Raji (cell line): ENCODE results near the gene TCTN1.

Experiments
- POLR2A ChIP-seq: IDR thresholded peaks from 2 replicates; pipeline ENCODE4 v1.6.1; 2011; ENCODE audit warnings: low read depth, low read length, control low read depth; ENCODE audit not compliant: insufficient read depth

The TCTN1 gene

DNA sequence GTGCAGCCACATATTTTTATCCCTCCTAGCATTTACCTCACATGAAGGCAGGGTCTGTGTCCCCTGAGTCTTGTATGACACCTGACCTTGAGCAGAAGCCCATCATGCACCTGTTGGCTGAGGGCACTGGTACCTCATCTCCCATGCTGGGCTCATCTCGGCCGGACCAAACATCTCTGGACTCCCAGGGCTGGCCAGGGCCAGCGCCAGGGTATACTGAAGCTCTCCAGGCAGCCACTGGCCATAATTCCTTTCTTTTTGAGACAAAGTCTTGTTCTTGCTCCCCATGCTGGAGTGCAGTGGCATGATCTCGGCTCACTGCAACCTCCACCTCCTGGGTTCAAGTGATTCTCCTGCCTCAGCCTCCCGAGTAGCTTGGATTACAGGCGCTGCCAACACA lies 53.0 kb downstream of the TCTN1 start:
- no peak for TF ChIP-seq POLR2A

DNA sequence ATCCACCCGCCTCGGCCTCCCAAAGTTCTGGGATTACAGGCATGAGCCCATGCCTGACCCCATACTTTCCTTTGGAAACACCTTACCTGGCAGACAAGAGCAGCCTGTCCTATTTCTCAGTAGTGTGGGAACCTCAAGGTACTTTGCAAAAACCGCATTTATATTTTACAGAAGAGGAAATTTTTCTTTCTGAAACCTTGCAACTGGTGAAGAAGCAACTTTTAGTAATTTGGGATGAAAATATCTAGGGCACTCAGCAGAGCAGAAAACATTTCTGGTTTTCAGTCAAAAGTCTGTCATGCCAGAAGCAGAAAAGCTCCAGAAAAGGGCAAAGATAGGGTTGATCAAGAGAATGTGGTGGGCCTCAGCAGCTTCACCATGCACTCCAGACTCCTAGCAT lies 53.7 kb downstream of the TCTN1 start:
- no peak for TF ChIP-seq POLR2A

DNA sequence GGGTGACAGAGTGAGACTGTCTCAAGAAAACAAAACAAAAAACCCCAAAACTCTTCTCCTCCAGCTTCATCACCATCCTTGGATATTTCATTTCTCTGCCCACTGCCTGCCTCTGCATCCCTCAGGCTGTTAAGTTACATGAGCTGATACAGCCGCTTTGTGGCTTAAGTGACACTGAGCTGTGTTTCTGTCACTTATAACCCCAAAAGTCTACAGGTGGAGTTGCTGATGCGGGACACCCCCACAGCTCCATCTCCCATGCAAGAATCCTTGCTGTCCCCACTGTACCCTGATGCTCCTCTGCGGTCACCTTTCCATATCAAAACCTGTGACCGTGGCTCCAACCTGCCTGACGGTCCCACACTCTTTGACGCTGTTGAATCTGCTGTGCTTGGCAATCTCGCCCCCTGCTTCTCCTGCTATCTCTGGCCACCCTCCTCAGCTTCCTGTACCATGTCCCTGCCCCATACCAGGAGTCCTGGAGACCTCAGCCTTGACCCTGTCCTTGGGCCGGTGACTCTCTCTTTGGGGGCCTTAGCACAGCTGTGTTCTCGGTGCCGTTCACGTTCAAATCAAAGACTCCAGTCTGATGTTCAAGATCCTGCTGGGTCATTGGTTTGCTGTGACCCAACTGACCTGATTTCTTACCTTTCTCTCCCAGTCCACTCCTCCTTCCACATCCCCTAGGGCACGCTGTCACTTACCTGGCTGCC lies 54.7 kb downstream of the TCTN1 start:
- no peak for TF ChIP-seq POLR2A

DNA sequence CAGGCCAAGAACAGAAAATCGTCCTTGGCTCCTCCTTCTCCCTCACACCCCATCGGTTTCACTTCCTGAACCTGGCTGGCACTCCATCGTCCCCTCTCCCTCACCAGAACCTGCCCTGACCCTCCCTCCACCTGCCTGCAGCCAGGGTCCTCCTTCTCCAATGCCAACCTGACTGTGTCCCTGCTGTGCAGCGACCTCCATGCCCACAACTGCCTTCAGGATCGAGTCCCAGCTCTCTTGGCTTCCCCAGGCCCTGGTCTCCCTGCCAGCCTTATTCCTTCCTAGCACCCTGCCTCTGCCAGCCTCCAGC lies 55.2 kb downstream of the TCTN1 start:
- 0 out of 2 replicates have a peak, but pooled peaks have one; percentile 28 for TF ChIP-seq POLR2A

DNA sequence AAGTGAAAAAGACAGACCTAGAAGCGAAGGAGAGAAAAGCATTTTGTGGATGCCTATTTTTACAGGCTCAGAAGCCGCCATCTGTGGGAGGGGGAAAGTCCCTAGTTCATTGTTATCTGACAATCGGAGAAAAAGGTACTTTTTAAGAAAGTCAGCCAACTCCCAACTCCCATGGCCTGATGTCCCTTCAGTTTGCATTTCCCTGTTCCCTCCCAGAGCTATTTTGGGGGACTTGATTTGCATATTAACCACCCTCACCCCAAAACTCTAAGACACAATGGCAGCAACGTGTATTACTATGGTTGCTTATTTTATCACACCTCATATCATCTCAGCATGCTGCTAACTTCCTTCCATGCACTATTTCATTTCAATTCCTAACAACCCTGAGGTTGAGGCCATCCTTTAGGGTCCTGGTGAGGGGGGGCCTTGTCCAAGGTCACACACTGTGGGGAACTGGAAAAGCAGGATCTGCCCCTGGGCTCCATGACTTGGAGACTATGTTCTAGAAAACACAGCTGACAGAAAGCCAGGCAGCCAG lies 56.3 kb downstream of the TCTN1 start:
- TF ChIP-seq POLR2A: no peak

DNA sequence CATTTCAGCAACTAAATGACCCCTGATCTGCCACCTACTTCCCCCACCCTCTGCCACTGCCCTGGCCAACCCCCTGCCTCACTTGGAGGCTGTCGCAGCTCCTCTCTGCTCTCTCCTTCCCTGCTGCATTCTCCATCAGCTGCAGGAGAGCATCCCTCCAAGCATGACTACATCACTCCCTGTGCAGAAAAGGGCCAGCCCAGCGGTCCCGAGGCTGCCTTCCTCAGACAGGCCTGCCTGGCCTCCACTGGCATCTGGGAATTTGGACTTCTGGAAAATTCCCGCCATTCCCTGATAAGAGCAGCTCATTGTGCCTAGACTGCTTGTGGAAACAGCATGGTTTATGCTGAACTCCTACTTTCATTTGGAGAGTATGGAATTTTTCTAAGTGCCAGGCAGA lies 62.2 kb downstream of the TCTN1 start:
- TF ChIP-seq POLR2A: no peak

DNA sequence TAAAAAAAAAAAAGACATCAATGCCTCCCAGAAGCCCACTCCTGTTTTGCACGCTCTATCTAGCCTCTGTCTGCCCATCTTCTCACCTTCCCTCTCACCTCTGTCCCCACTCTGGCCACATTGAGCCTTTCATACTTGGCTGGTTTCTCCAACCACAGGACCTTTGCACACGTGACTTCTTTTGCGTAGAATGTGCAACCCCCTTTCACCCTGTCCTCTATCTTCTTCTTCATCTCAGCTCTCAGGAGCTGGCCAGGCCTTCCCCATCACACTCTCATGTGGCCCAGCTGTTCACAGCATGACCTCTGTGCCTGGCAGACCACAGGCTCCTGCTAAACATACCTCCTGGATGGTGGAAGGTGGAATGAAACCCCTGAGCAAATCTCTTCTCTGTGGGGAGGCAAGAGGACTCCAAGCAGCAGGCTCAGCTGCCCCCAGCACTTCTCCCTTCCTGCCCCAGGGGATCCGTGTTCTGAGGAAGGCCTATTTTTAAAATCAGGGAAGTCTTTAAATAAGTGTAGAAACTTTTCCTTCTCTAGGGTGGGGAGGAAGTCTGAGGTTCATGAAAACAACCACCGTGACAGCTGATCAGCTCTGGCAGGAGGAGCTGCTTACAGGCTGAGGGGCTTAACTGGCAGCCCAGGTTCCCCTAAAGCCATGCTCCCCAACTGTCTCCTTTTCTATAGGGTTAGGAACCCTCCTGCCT lies 63.4 kb downstream of the TCTN1 start:
- peak; percentile 44; the same call in 1 of the 2 replicates for TF ChIP-seq POLR2A

DNA sequence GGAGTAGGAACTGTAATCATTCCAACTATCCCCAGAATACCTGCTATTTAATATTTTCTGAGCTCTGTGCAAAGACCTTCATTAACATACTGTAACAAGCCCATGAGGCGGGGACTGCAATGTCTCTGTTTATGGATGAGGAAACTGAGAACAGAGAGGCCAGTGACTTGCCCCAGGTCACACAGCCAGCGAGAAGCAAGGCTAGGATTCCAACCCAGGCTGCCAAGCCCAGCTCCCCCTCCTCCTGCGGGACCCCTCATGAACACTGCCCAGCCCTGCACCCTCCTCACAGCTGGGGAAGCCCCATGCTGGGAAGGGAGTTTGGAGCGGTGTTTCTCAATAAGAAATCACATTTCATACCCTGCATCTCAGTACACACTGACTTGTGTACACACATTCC lies 64.1 kb downstream of the TCTN1 start:
- TF ChIP-seq POLR2A: no peak

DNA sequence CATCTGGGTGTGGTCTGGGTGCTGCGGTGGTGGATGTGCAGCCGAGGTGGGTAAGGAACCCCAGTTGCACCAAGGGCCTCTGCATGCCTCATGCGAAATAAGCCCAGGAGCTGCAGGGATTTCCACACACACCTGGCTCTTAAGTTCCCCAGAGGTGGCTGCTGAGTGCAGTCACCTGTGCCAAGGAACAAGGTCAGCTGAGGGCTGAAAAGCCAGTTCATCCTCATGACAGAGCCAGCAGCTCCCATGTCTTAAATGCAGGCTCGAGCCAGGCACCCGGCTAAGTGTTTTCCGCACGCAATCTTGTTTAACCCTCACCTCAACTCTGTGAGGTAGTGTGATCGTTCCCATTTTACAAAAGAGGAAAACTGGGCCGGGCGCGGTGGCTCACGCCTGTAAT lies 65.3 kb downstream of the TCTN1 start:
- TF ChIP-seq POLR2A: no peak

DNA sequence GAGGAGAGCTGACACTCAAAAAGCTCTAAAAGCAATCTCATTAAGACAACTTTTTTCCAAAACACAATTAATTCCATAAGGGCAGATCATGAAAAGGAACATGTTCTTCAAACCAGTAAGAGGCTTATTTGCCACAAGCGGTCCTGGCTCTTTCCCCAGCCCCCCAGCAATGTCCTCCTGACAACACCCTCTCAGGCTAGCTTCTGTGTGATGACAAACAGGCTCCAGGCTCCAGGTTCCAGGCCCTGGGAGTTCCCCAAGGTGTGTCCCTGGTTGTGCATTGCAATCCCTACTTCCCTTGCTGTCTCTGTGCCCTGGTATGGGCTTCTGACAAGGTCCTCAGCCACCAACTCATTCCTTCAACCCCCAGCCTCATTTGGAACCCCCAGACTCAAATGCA lies 66.1 kb downstream of the TCTN1 start:
- no peak for TF ChIP-seq POLR2A

DNA sequence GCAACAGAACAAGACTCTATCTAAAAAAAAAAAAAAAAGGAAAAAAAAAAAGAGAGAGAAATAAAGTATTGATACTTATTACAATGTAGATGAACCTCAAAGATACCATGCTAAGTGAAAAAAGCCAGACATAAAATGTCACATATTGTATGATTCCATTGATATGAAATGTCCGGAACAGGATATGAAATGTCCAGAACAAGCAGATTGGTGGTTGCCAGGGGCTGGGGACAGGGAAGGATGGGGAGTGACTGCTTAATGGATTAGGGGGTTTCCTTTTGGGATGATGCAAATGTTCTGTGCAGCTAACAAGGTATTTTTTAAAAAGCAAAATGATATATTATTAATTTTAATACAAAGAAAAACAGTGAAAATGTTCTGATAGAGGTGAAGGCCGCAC lies 70.0 kb downstream of the TCTN1 start:
- no peak for TF ChIP-seq POLR2A

DNA sequence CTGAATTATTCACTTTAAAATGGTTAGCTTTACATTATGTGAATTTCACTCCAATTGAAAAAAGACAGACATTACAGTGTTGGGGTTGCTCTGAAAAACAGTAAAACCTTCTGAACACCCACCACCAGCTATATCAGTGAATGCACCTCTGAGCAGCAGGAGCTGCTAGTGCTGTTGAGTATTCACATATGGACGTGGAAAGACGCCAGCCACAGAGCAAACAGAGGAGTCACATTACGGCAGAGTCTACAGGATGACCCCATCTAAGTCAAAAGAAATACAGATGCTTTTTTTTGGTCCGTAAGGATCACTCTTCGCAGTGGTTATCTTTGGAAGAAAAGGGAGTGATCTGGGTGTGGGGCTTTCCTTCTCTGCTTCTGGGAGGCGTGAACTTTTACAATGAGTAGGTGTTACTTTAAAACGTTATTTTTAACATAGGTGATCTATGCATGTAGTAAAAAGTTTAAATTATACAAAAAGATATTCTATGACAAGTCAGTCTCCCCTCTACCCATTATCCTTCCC lies 70.4 kb downstream of the TCTN1 start:
- no peak for TF ChIP-seq POLR2A

DNA sequence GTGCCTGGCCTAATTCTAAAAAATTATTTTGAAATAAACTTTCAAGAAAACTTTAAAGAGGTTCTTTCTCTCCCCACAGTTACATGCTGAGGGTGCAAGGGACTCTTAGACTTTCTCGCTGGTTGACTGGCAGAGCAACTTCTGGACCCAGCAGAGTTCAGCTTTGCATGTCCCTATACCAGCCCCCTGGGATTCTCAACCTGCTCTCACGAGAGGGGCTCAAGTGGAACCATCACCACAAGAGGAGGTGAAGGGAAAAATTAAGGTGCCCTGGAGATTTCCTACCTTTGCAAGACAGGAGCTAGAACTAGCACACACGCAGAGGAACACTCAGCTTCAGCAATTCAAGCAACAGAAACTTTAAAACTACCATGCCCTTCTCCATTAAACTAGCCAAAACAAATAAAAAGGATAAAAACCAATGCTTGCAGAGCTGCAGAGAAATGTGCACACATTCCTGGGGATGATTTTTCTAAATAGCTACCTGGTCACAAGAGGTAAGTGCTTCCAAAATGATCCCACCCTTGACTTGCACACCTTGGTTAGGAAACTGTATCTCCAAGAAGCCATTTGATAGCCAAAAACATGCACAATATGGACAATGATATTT lies 72.5 kb downstream of the TCTN1 start:
- TF ChIP-seq POLR2A: no peak

DNA sequence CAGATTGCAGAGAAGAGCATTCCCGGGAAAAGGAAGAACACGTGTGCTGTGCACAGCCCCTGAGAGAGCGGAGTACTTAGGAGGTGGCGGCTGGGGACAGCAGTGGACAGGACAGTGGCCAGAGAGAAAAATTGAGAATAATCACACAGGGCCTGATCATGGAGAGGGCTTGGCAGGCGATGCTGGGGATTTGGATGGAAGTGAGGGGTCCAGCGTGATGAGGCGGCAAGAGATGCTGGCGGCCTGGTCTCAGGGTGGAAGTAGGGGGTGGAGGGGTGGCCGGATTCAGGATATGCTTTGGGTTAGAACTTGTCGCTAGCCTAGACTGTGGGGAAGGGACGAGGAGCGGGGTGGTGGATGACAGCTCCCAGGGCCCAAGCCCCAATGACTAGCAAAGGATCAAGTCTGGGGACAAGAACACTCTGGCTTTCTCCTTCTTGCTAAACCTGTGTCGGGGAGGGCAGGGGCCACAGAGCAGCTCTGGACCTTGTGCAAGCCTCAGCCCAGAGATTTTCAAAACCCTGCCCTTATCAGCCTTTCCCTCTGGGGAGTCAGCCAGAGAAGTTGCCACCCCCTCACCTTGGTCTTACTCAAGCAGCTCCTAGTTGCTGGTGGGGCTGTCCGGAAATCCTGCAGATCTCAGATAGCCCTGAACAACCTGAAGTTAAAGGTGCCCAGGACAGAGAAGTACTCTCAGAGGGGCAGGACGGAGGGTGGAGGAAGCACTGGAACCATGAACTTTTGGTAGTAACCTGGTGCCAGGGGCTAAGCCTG lies 73.7 kb downstream of the TCTN1 start:
- no peak for TF ChIP-seq POLR2A

DNA sequence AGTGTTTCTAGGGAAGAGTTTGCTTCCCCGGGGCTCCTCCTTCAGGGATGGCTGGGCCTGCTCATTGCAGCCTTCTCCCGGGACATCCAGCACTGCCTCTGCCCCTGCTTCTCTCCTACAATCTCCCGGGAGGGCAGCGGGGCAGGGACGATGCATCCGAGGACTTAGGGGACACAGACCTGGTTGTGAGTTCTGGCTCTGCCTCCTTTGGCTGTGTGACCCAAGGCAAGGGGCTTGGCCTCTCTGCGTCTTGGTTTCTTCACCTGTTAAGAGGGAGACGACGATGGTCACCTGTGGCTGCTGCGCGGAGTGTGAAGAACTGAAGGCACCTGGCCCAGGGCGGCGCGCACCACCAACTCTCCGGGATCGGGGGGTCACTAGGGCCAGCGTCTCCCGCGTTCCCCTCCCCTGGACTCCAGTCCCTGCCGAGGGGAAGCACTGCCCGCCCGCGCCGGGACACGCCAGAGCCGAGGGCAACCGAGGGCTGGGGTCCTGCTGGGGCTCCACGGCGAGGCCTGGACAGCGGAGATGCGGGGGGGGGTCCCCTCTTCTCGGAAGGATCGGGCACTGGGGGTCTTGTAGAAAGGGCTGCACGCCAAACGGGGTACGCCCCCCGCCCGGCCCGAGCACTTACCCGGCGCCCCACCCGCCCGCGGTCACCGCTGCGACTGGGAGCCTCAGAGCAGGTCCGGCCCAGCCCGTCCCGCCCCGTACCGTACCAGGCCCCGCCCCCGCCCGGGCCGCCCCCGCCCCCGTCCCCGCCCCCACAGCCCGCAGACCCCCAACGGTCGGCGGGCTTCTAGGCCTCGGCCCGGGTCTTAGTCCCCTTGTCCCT lies 74.7 kb downstream of the TCTN1 start, which contains the start of gene HVCN1:
TSS of gene HVCN1 (minus strand) at position 670 of the 835 bp plus-strand sequence. CDS start 5,870 bp downstream, outside the sequence.
- TF ChIP-seq POLR2A: no peak
